Right renal pelvis (tissue), 4 donors: ENCODE data around the gene PDE8B. TPM values are rescaled to one million over a fixed set of nuclear protein-coding genes. Genes with fewer than 3 reads are reported as not detected.

ENCODE experiments used
- DNase-seq, 4 donors: peaks; one replicate each; pipeline ENCODE4 v3.0.0-alpha.2; 2013; ENCODE audit warnings: low read depth in 4 of 4, low spot score in 3 of 4, missing footprints in 1 of 4
- polyA plus RNA-seq, 4 donors: library from polyadenylated mRNA; unstranded; fragments of 120-200 nt; gene quantifications; one replicate each; pipeline ENCODE4 v1.2.1, GENCODE V29; 2013; ENCODE audit not compliant: insufficient read length in 4 of 4

Gene PDE8B
- polyA plus RNA-seq, 4 donors = 4.4 to 8.1 (median 6.3) TPM

- DNase-seq = no peak
Measured at GRCh38 chr5:77394064-77394715, 183.7 kb downstream of the PDE8B start.

- no peak for DNase-seq
Measured at GRCh38 chr5:77396017-77396416, 185.5 kb downstream of the PDE8B start.

GRCh38 chr5:77397686-77398292 lies 187.3 kb downstream of the PDE8B start:
- no peak for DNase-seq

- no peak for DNase-seq
Measured at GRCh38 chr5:77398458-77398857, 188.0 kb downstream of the PDE8B start.

- no peak for DNase-seq
Measured at GRCh38 chr5:77398896-77399295, 188.4 kb downstream of the PDE8B start.

GRCh38 chr5:77400645-77401044 lies 190.2 kb downstream of the PDE8B start:
- no peak for DNase-seq

GRCh38 chr5:77402796-77403195 lies 192.3 kb downstream of the PDE8B start:
- DNase-seq = no peak

- DNase-seq = no peak
Measured at GRCh38 chr5:77407152-77407551, 196.7 kb downstream of the PDE8B start.

GRCh38 chr5:77409870-77410621 lies 199.6 kb downstream of the PDE8B start:
- no peak for DNase-seq

- no peak for DNase-seq
Measured at GRCh38 chr5:77413049-77413448, 202.6 kb downstream of the PDE8B start.

GRCh38 chr5:77418162-77418561 lies 207.7 kb downstream of the PDE8B start:
- no peak for DNase-seq

GRCh38 chr5:77418601-77419581 lies 208.4 kb downstream of the PDE8B start:
- no peak for DNase-seq

GRCh38 chr5:77419644-77420582 lies 209.4 kb downstream of the PDE8B start:
- no peak for DNase-seq

- DNase-seq = no peak
Measured at GRCh38 chr5:77420940-77421339, 210.5 kb downstream of the PDE8B start.

- no peak for DNase-seq
Measured at GRCh38 chr5:77423022-77423750, 212.7 kb downstream of the PDE8B start.

GRCh38 chr5:77424921-77425320 lies 214.4 kb downstream of the PDE8B start:
- no peak for DNase-seq

GRCh38 chr5:77425420-77425819 lies 214.9 kb downstream of the PDE8B start:
- no peak for DNase-seq

GRCh38 chr5:77425998-77426659 lies 215.6 kb downstream of the PDE8B start:
- no peak for DNase-seq
